Mucosa of gallbladder (tissue), 1 donor: ENCODE results near the gene CA10. TPM values are rescaled to one million over a fixed set of nuclear protein-coding genes. Genes with fewer than 3 reads are reported as not detected.

ENCODE experiments used
- DNase-seq: peaks from one replicate; pipeline ENCODE4 v3.0.0-alpha.2; 2020; ENCODE audit warnings: low spot score
- total RNA-seq: library from RNA; stranded (reverse); gene quantifications from one replicate; pipeline ENCODE4 v1.2.1, GENCODE V29; 2021
- donor health status: DM: no; HTN: no; CAD: no.

The CA10 gene
- total RNA-seq, 1 donor from 2014 or later, result 0.17 TPM

- DNase-seq, result no peak
Observed at GRCh38 chr17:51818777-51819176, 339.7 kb downstream of the CA10 start.

- no peak for DNase-seq
Observed at GRCh38 chr17:51817955-51818354, 340.6 kb downstream of the CA10 start.

- DNase-seq, result no peak
Observed at GRCh38 chr17:51817117-51817516, 341.4 kb downstream of the CA10 start.

GRCh38 chr17:51815097-51815496 is 343.4 kb downstream of the CA10 start:
- DNase-seq, result no peak

- DNase-seq, result no peak
Observed at GRCh38 chr17:51814521-51814920, 344.0 kb downstream of the CA10 start.

GRCh38 chr17:51813784-51814174 is 344.7 kb downstream of the CA10 start:
- no peak for DNase-seq

- DNase-seq, result no peak
Observed at GRCh38 chr17:51813140-51813783, 345.3 kb downstream of the CA10 start.

- DNase-seq, result no peak
Observed at GRCh38 chr17:51807460-51807859, 351.1 kb downstream of the CA10 start.

- no peak for DNase-seq
Observed at GRCh38 chr17:51805765-51806164, 352.7 kb downstream of the CA10 start.

GRCh38 chr17:51805185-51805584 is 353.3 kb downstream of the CA10 start:
- DNase-seq, result no peak

- no peak for DNase-seq
Observed at GRCh38 chr17:51803161-51803560, 355.4 kb downstream of the CA10 start.

GRCh38 chr17:51802544-51802943 is 356.0 kb downstream of the CA10 start:
- DNase-seq, result no peak

GRCh38 chr17:51801626-51802025 is 356.9 kb downstream of the CA10 start:
- no peak for DNase-seq

- no peak for DNase-seq
Observed at GRCh38 chr17:51799981-51800380, 358.5 kb downstream of the CA10 start.

- DNase-seq, result no peak
Observed at GRCh38 chr17:51799240-51799639, 359.3 kb downstream of the CA10 start.

GRCh38 chr17:51797150-51797549 is 361.4 kb downstream of the CA10 start:
- DNase-seq, result no peak

- no peak for DNase-seq
Observed at GRCh38 chr17:51796026-51796425, 362.5 kb downstream of the CA10 start.

GRCh38 chr17:51795401-51795800 is 363.1 kb downstream of the CA10 start:
- DNase-seq, result no peak

GRCh38 chr17:51794466-51794865 is 364.0 kb downstream of the CA10 start:
- DNase-seq, result no peak

- no peak for DNase-seq
Observed at GRCh38 chr17:51793686-51794085, 364.8 kb downstream of the CA10 start.

- no peak for DNase-seq
Observed at GRCh38 chr17:51778842-51779241, 379.7 kb downstream of the CA10 start.

GRCh38 chr17:51770027-51770759 is 388.3 kb downstream of the CA10 start:
- DNase-seq, result no peak

- DNase-seq, result no peak
Observed at GRCh38 chr17:51769231-51769630, 389.3 kb downstream of the CA10 start.

GRCh38 chr17:51768706-51769105 is 389.8 kb downstream of the CA10 start:
- DNase-seq, result no peak
